ENCODE data around the gene CERCAM. TPM values are rescaled to one million over a fixed set of nuclear protein-coding genes. Genes with fewer than 3 reads are reported as not detected.

Gene CERCAM
- total RNA-seq, 5 donors from 2014 or later (not counting 1 experiment from before 2014, with no cell fraction given) = 0.30 to 1.9 (median 1.3) TPM

DNA sequence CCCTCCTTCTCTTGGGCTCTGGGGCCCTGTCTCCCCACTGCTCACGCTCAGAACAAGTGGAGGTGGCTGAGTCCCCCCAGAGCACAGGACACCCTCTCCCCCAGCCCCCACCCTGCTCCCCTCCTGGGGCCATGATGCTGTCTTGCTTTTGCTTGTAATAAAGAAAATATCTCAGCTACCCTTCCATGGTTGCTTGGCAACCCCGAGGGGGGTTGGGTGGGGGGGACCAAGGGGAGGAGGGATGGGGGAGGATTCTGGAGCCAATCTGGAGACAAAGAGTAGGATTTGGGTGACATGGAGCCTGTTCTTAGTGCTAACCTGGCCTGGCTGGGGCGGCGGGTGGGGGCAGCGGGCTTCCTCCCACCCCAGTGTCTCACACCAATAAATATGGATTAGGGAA lies 16.1 kb upstream of the CERCAM start:
- WGBS (ENCODE audit: insufficient coverage) = no CpG with 5 or more reads among the region's 5 CpGs
- Histone ChIP-seq H3K27ac (ENCODE audit: low read length) (no peak overlapping the region), H3K36me3 (ENCODE audit: control insufficient read depth in 2 of 2, extremely low read depth in 1 of 2, insufficient read depth in 1 of 2, low read length in 1 of 2) (no peaks in the 10 kb centered on the region), H3K9me3 (no peaks in the 10 kb centered on the region), H3K4me3 (ENCODE audit: control insufficient read depth in 1 of 2, extremely low read depth in 1 of 2, low read length in 1 of 2) (no peak overlapping the region), H3K27me3 (replicated peaks in 1 of 2; ENCODE audit: control insufficient read depth in 2 of 2, extremely low read depth in 1 of 2, insufficient read depth in 2 of 2, low read length in 1 of 2) (peaks cover 2 to 40% of the 10 kb centered on the region in 2 experiments), H3K4me1 (ENCODE audit: control insufficient read depth in 1 of 2, extremely low read depth in 1 of 2, insufficient read depth in 2 of 2, low read length in 2 of 2) (no peaks in the 10 kb centered on the region)
- no peaks in the 10 kb centered on the region for H3K9me3 Mint-ChIP-seq
- no peak for ATAC-seq (replicated peaks in 1 of 4)
- H3K36me3 Mint-ChIP-seq = no peaks in the 10 kb centered on the region
- no peak overlapping the region for H3K27ac Mint-ChIP-seq
- ChIA-PET POLR2A (no interaction called here), CTCF (no interaction called here)
- no peak overlapping the region for H3K4me3 Mint-ChIP-seq
- DNase-seq = no peak
- no peaks in the 10 kb centered on the region for H3K4me1 Mint-ChIP-seq
- H3K27me3 Mint-ChIP-seq = peaks cover 17 to 26% of the 10 kb centered on the region in 2 donors

DNA sequence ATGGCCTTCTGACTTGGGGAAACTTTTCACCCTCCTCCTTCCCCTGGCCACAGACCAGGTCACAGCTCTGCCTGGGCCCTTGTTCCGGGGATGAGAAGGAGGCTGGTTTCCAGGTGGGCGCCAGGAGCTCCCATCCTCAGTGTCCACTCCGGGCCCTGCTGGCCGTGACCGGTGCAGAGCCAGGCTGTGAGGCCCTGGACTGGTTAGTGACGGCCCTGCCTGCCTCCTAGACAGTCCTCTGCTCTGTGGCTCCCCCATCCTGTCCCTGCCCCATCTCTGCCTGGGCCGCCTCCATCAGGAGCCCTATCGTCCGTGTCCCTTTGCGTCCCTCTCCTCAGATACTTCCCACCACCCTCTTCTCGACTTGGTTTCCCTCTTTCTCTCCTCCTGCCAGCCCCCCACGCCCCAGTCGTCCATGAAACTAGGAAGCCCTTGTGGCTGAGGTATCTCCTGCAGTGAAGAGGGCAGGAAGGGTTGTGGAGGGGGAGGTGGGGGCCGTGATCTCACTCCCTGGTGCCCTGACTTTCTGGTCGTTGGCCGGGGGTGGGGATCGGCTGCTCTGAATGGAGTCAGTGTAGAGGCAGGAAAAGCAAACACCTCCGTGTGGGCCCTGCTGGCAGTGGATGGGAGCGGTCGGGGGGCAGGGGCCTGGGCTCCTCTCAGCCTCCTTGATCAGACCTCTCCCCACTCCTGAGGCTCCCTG lies 15.4 kb upstream of the CERCAM start:
- 81% methylated on average over 8 of the region's 20 CpGs for WGBS (ENCODE audit: insufficient coverage)
- Histone ChIP-seq H3K27ac (ENCODE audit: low read length) (no peak overlapping the region), H3K9me3 (no peaks in the 10 kb centered on the region), H3K27me3 (replicated peaks in 1 of 2; ENCODE audit: control insufficient read depth in 2 of 2, extremely low read depth in 1 of 2, insufficient read depth in 2 of 2, low read length in 1 of 2) (peaks cover 2 to 47% of the 10 kb centered on the region in 2 experiments), H3K36me3 (ENCODE audit: control insufficient read depth in 2 of 2, extremely low read depth in 1 of 2, insufficient read depth in 1 of 2, low read length in 1 of 2) (no peaks in the 10 kb centered on the region), H3K4me3 (ENCODE audit: control insufficient read depth in 1 of 2, extremely low read depth in 1 of 2, low read length in 1 of 2) (no peak overlapping the region), H3K4me1 (ENCODE audit: control insufficient read depth in 1 of 2, extremely low read depth in 1 of 2, insufficient read depth in 2 of 2, low read length in 2 of 2) (no peaks in the 10 kb centered on the region)
- no peak overlapping the region for H3K4me3 Mint-ChIP-seq
- ChIA-PET CTCF (no interaction called here), POLR2A (interaction anchor here in 1 of 2 donors (0.5 kb wide), 1 partner anchor 45 kb away, joined by 3 read pairs; no protein-coding TSS in a partner anchor)
- H3K9me3 Mint-ChIP-seq = no peaks in the 10 kb centered on the region
- H3K4me1 Mint-ChIP-seq = no peaks in the 10 kb centered on the region
- ATAC-seq (replicated peaks in 1 of 4) = no peak
- DNase-seq = no peak
- no peaks in the 10 kb centered on the region for H3K36me3 Mint-ChIP-seq
- H3K27ac Mint-ChIP-seq = no peak overlapping the region
- H3K27me3 Mint-ChIP-seq = peaks cover 17 to 31% of the 10 kb centered on the region in 2 donors

- Mint-ChIP-seq H3K9me3 (no peaks in the 10 kb centered on the region), H3K4me1 (no peaks in the 10 kb centered on the region), H3K27ac (no peak overlapping the region), H3K36me3 (no peaks in the 10 kb centered on the region), H3K27me3 (peaks cover 17 to 35% of the 10 kb centered on the region in 2 donors), H3K4me3 (no peak overlapping the region)
- 83% methylated on average over 3 of the region's 7 CpGs for WGBS (ENCODE audit: insufficient coverage)
- Histone ChIP-seq H3K27me3 (replicated peaks in 1 of 2; ENCODE audit: control insufficient read depth in 2 of 2, extremely low read depth in 1 of 2, insufficient read depth in 2 of 2, low read length in 1 of 2) (peaks cover 2 to 47% of the 10 kb centered on the region in 2 experiments), H3K4me1 (ENCODE audit: control insufficient read depth in 1 of 2, extremely low read depth in 1 of 2, insufficient read depth in 2 of 2, low read length in 2 of 2) (no peaks in the 10 kb centered on the region), H3K27ac (ENCODE audit: low read length) (no peak overlapping the region), H3K36me3 (ENCODE audit: control insufficient read depth in 2 of 2, extremely low read depth in 1 of 2, insufficient read depth in 1 of 2, low read length in 1 of 2) (no peaks in the 10 kb centered on the region), H3K9me3 (no peaks in the 10 kb centered on the region), H3K4me3 (ENCODE audit: control insufficient read depth in 1 of 2, extremely low read depth in 1 of 2, low read length in 1 of 2) (no peak overlapping the region)
- CTCF ChIA-PET = no interaction called here
- POLR2A ChIA-PET = no interaction called here
- DNase-seq (no peak), ATAC-seq (replicated peaks in 1 of 4) (no peak)
Observed at GRCh38 chr9:128405780-128406171, 14.9 kb upstream of the CERCAM start.

- Mint-ChIP-seq H3K4me1 (no peaks in the 10 kb centered on the region), H3K4me3 (no peak overlapping the region), H3K36me3 (no peaks in the 10 kb centered on the region), H3K9me3 (no peaks in the 10 kb centered on the region), H3K27ac (no peak overlapping the region), H3K27me3 (peaks cover 17 to 44% of the 10 kb centered on the region in 2 donors)
- ATAC-seq (replicated peaks in 1 of 4) (no peak), DNase-seq (no peak)
- Histone ChIP-seq H3K36me3 (ENCODE audit: control insufficient read depth in 2 of 2, extremely low read depth in 1 of 2, insufficient read depth in 1 of 2, low read length in 1 of 2) (no peaks in the 10 kb centered on the region), H3K9me3 (no peaks in the 10 kb centered on the region), H3K4me3 (ENCODE audit: control insufficient read depth in 1 of 2, extremely low read depth in 1 of 2, low read length in 1 of 2) (no peak overlapping the region), H3K27me3 (replicated peaks in 1 of 2; ENCODE audit: control insufficient read depth in 2 of 2, extremely low read depth in 1 of 2, insufficient read depth in 2 of 2, low read length in 1 of 2) (peaks cover 2 to 54% of the 10 kb centered on the region in 2 experiments), H3K4me1 (ENCODE audit: control insufficient read depth in 1 of 2, extremely low read depth in 1 of 2, insufficient read depth in 2 of 2, low read length in 2 of 2) (no peaks in the 10 kb centered on the region), H3K27ac (ENCODE audit: low read length) (no peak overlapping the region)
- WGBS (ENCODE audit: insufficient coverage) = 59% methylated on average over 8 of the region's 9 CpGs
- ChIA-PET POLR2A (no interaction called here), CTCF (no interaction called here)
Observed at GRCh38 chr9:128406848-128407391, 13.7 kb upstream of the CERCAM start.

GRCh38 chr9:128408963-128409431 lies 11.7 kb upstream of the CERCAM start:
- CTCF ChIA-PET = no interaction called here
- no peaks in the 10 kb centered on the region for H3K36me3 Mint-ChIP-seq
- POLR2A ChIA-PET = interaction anchor here in 1 of 2 donors (0.9 kb wide), 1 partner anchor 109 kb away, joined by 3 read pairs; no protein-coding TSS in a partner anchor
- Histone ChIP-seq H3K4me1 (ENCODE audit: control insufficient read depth in 1 of 2, extremely low read depth in 1 of 2, insufficient read depth in 2 of 2, low read length in 2 of 2) (no peaks in the 10 kb centered on the region), H3K27ac (ENCODE audit: low read length) (no peak overlapping the region), H3K36me3 (ENCODE audit: control insufficient read depth in 2 of 2, extremely low read depth in 1 of 2, insufficient read depth in 1 of 2, low read length in 1 of 2) (no peaks in the 10 kb centered on the region), H3K27me3 (replicated peaks in 1 of 2; ENCODE audit: control insufficient read depth in 2 of 2, extremely low read depth in 1 of 2, insufficient read depth in 2 of 2, low read length in 1 of 2) (peaks cover 2 to 73% of the 10 kb centered on the region in 2 experiments), H3K4me3 (ENCODE audit: control insufficient read depth in 1 of 2, extremely low read depth in 1 of 2, low read length in 1 of 2) (no peak overlapping the region), H3K9me3 (no peaks in the 10 kb centered on the region)
- no peaks in the 10 kb centered on the region for H3K9me3 Mint-ChIP-seq
- H3K27me3 Mint-ChIP-seq = peaks cover 20 to 52% of the 10 kb centered on the region in 2 donors
- no peak for DNase-seq
- H3K4me1 Mint-ChIP-seq = no peaks in the 10 kb centered on the region
- WGBS (ENCODE audit: insufficient coverage) = 43% methylated on average over 20 of the region's 26 CpGs
- H3K27ac Mint-ChIP-seq = no peak overlapping the region
- no peak overlapping the region for H3K4me3 Mint-ChIP-seq
- no peak for ATAC-seq (replicated peaks in 1 of 4)

GRCh38 chr9:128409450-128409849 lies 11.2 kb upstream of the CERCAM start:
- Histone ChIP-seq H3K27ac (ENCODE audit: low read length) (no peak overlapping the region), H3K4me3 (ENCODE audit: control insufficient read depth in 1 of 2, extremely low read depth in 1 of 2, low read length in 1 of 2) (no peak overlapping the region), H3K36me3 (ENCODE audit: control insufficient read depth in 2 of 2, extremely low read depth in 1 of 2, insufficient read depth in 1 of 2, low read length in 1 of 2) (no peaks in the 10 kb centered on the region), H3K4me1 (ENCODE audit: control insufficient read depth in 1 of 2, extremely low read depth in 1 of 2, insufficient read depth in 2 of 2, low read length in 2 of 2) (no peaks in the 10 kb centered on the region), H3K9me3 (no peaks in the 10 kb centered on the region), H3K27me3 (replicated peaks in 1 of 2; ENCODE audit: control insufficient read depth in 2 of 2, extremely low read depth in 1 of 2, insufficient read depth in 2 of 2, low read length in 1 of 2) (peaks cover 2 to 75% of the 10 kb centered on the region in 2 experiments)
- ATAC-seq (replicated peaks in 1 of 4) (no peak), DNase-seq (no peak)
- CTCF ChIA-PET = interaction anchor here in 1 of 2 donors (0.6 kb wide), 1 partner anchor 177 kb away, joined by 4 read pairs; no protein-coding TSS in a partner anchor
- no peak overlapping the region for H3K27ac Mint-ChIP-seq
- H3K27me3 Mint-ChIP-seq = peaks cover 25 to 54% of the 10 kb centered on the region in 2 donors
- POLR2A ChIA-PET = no interaction called here
- no peaks in the 10 kb centered on the region for H3K4me1 Mint-ChIP-seq
- WGBS (ENCODE audit: insufficient coverage) = 52% methylated on average over 6 of the region's 8 CpGs
- H3K4me3 Mint-ChIP-seq = no peak overlapping the region
- H3K36me3 Mint-ChIP-seq = no peaks in the 10 kb centered on the region
- no peaks in the 10 kb centered on the region for H3K9me3 Mint-ChIP-seq
